SJCRH30 (cell line): ENCODE results near the gene DDB1. TPM values are rescaled to one million over a fixed set of nuclear protein-coding genes. Genes with fewer than 3 reads are reported as not detected.
A peak's percentile ranks its signal among the peaks of the same experiment; 100 is the strongest.

Experiments used
- DNase-seq, 2 experiments: peaks; one replicate each; pipeline ENCODE4 v3.0.0-alpha.2; 2015 to 2020
- H3K27ac ChIP-seq: fragments of 250-450 bp; sonication (Bioruptor Pico); 2 replicates; pipeline ENCODE4 v1.5.1; 2020; ENCODE audit warnings: mild to moderate bottlenecking, moderate library complexity
- H3K27me3 ChIP-seq: fragments of 250-450 bp; sonication (Bioruptor Pico); 2 replicates; pipeline ENCODE4 v1.5.1; 2020; ENCODE audit warnings: mild to moderate bottlenecking, moderate library complexity
- H3K36me3 ChIP-seq: fragments of 250-450 bp; sonication (Bioruptor Pico); 2 replicates; pipeline ENCODE4 v1.5.1; 2020; ENCODE audit warnings: mild to moderate bottlenecking, moderate library complexity
- H3K4me1 ChIP-seq: fragments of 250-450 bp; sonication (Bioruptor Pico); 2 replicates; pipeline ENCODE4 v1.5.1; 2020; ENCODE audit warnings: mild to moderate bottlenecking, moderate library complexity
- H3K4me3 ChIP-seq: fragments of 250-450 bp; sonication (Bioruptor Pico); 2 replicates; pipeline ENCODE4 v1.5.1; 2020; ENCODE audit warnings: mild to moderate bottlenecking, moderate library complexity
- H3K9me3 ChIP-seq: fragments of 250-450 bp; sonication (Bioruptor Pico); replicated peaks from 2 replicates; pipeline ENCODE4 v1.5.1; 2020; ENCODE audit warnings: mild to moderate bottlenecking, moderate library complexity
- total RNA-seq: library from RNA; depleted of rRNA; stranded (reverse); fragments of >200 nt; shearing (Covaris generic); gene quantifications from 2 replicates; pipeline ENCODE4 v1.2.3, GENCODE V29; 2014; rRNA removed

DDB1 gene
- total RNA-seq, result 209 and 214 TPM in 2 replicates

- H3K27ac ChIP-seq, result peak within 1 kb of the TSS; percentile 75
- DNase-seq, result peak; percentile 94 to 95
- peaks cover 24% of the 10 kb centered on the region for H3K36me3 ChIP-seq
- H3K4me3 ChIP-seq, result peak within 1 kb of the TSS; percentile 94
- H3K4me1 ChIP-seq, result peaks cover 5% of the 10 kb centered on the region; the same call in 1 of the 2 replicates
- no peaks in the 10 kb centered on the region for H3K27me3 ChIP-seq
- H3K9me3 ChIP-seq, result no peaks in the 10 kb centered on the region
Observed at GRCh38 chr11:61332797-61333549, at the start of gene DDB1, which contains the start of gene TKFC. Gene DDB1, minus strand, starts transcription at chr11:61333105. Its CDS starts 137 bp downstream, at chr11:61332968. Gene TKFC, plus strand, starts transcription at chr11:61333228. Its CDS starts 1,501 bp downstream, at chr11:61334729.

- H3K4me3 ChIP-seq, result no peak overlapping the region
- H3K27me3 ChIP-seq, result no peaks in the 10 kb centered on the region
- H3K4me1 ChIP-seq, result no peaks in the 10 kb centered on the region
- no peak overlapping the region for H3K27ac ChIP-seq
- H3K9me3 ChIP-seq, result no peaks in the 10 kb centered on the region
- DNase-seq, result no peak
- peaks cover 3% of the 10 kb centered on the region; the same call in 1 of the 2 replicates for H3K36me3 ChIP-seq
Observed at GRCh38 chr11:61380884-61381283, 48.0 kb upstream of the DDB1 start.

- Histone ChIP-seq H3K9me3 (no peaks in the 10 kb centered on the region), H3K36me3 (peaks cover 7% of the 10 kb centered on the region), H3K27ac (no peak overlapping the region), H3K4me1 (no peaks in the 10 kb centered on the region), H3K27me3 (no peaks in the 10 kb centered on the region), H3K4me3 (no peak overlapping the region)
- DNase-seq, result no peak
Observed at GRCh38 chr11:61378713-61379313, 45.9 kb upstream of the DDB1 start.

GRCh38 chr11:61377461-61378160, 44.7 kb upstream of the DDB1 start:
- no peak overlapping the region for H3K27ac ChIP-seq
- no peak overlapping the region for H3K4me3 ChIP-seq
- DNase-seq, result no peak

GRCh38 chr11:61375761-61376108, 42.8 kb upstream of the DDB1 start:
- Histone ChIP-seq H3K9me3 (peaks cover 7% of the 10 kb centered on the region), H3K4me3 (no peak overlapping the region), H3K36me3 (peaks cover 19% of the 10 kb centered on the region), H3K27ac (no peak overlapping the region), H3K27me3 (no peaks in the 10 kb centered on the region), H3K4me1 (no peaks in the 10 kb centered on the region; the same call in 1 of the 2 replicates)
- no peak for DNase-seq

More at GRCh38 chr11:61377461-61378160, 44.7 kb upstream of the DDB1 start:
- Histone ChIP-seq H3K36me3 (peaks cover 16% of the 10 kb centered on the region), H3K27me3 (no peaks in the 10 kb centered on the region), H3K9me3 (peaks cover 7% of the 10 kb centered on the region; the same call in 1 of the 2 replicates), H3K4me1 (no peaks in the 10 kb centered on the region)

- Histone ChIP-seq H3K36me3 (peaks cover 35% of the 10 kb centered on the region), H3K9me3 (peaks cover 7% of the 10 kb centered on the region), H3K4me3 (no peak overlapping the region), H3K27me3 (no peaks in the 10 kb centered on the region), H3K4me1 (peaks cover 13% of the 10 kb centered on the region; the same call in 1 of the 2 replicates), H3K27ac (no peak overlapping the region)
- no peak for DNase-seq
Observed at GRCh38 chr11:61372659-61373420, 39.9 kb upstream of the DDB1 start.

- H3K9me3 ChIP-seq, result peaks cover 7% of the 10 kb centered on the region
- peak; percentile 24 to 38 for DNase-seq
- no peak overlapping the region for H3K4me3 ChIP-seq
- peaks cover 13% of the 10 kb centered on the region; the same call in 1 of the 2 replicates for H3K4me1 ChIP-seq
- H3K27me3 ChIP-seq, result no peaks in the 10 kb centered on the region
- peak overlapping the region; percentile 37 for H3K27ac ChIP-seq
- peaks cover 55% of the 10 kb centered on the region for H3K36me3 ChIP-seq
Observed at GRCh38 chr11:61370349-61371005, 37.6 kb upstream of the DDB1 start.

GRCh38 chr11:61369372-61370348, 36.8 kb upstream of the DDB1 start:
- DNase-seq, result peak; percentile 52 to 70
- peaks cover 13% of the 10 kb centered on the region; the same call in 1 of the 2 replicates for H3K4me1 ChIP-seq
- H3K36me3 ChIP-seq, result peaks cover 57% of the 10 kb centered on the region

GRCh38 chr11:61368646-61369045, 35.7 kb upstream of the DDB1 start:
- Histone ChIP-seq H3K9me3 (peaks cover 7% of the 10 kb centered on the region), H3K27ac (no peak overlapping the region; the same call in 1 of the 2 replicates), H3K36me3 (peaks cover 63% of the 10 kb centered on the region), H3K4me1 (peaks cover 13% of the 10 kb centered on the region; the same call in 1 of the 2 replicates), H3K27me3 (no peaks in the 10 kb centered on the region), H3K4me3 (no peak overlapping the region)
- DNase-seq, result no peak

More at GRCh38 chr11:61369372-61370348, 36.8 kb upstream of the DDB1 start:
- Histone ChIP-seq H3K27ac (peak overlapping the region; percentile 37), H3K9me3 (peaks cover 7% of the 10 kb centered on the region), H3K27me3 (no peaks in the 10 kb centered on the region), H3K4me3 (no peak overlapping the region)

- Histone ChIP-seq H3K4me1 (peaks cover 13% of the 10 kb centered on the region; the same call in 1 of the 2 replicates), H3K9me3 (no peaks in the 10 kb centered on the region; the same call in 1 of the 2 replicates), H3K27me3 (no peaks in the 10 kb centered on the region), H3K27ac (no peak overlapping the region), H3K36me3 (peaks cover 57% of the 10 kb centered on the region), H3K4me3 (no peak overlapping the region)
- DNase-seq, result no peak
Observed at GRCh38 chr11:61367406-61367805, 34.5 kb upstream of the DDB1 start.

- H3K36me3 ChIP-seq, result peaks cover 50% of the 10 kb centered on the region
- peaks cover 3% of the 10 kb centered on the region; the same call in 1 of the 2 replicates for H3K4me1 ChIP-seq
- no peak for DNase-seq
- H3K9me3 ChIP-seq, result no peaks in the 10 kb centered on the region
- H3K4me3 ChIP-seq, result no peak overlapping the region
- no peak overlapping the region for H3K27ac ChIP-seq
- no peaks in the 10 kb centered on the region for H3K27me3 ChIP-seq
Observed at GRCh38 chr11:61364012-61364675, 31.2 kb upstream of the DDB1 start.

- Histone ChIP-seq H3K4me1 (no peaks in the 10 kb centered on the region), H3K27ac (peak overlapping the region; percentile 98), H3K4me3 (peak overlapping the region; percentile 83), H3K9me3 (no peaks in the 10 kb centered on the region), H3K27me3 (no peaks in the 10 kb centered on the region), H3K36me3 (peaks cover 35% of the 10 kb centered on the region)
- DNase-seq, result peak; percentile 22 to 47
Observed at GRCh38 chr11:61362542-61362875, 29.6 kb upstream of the DDB1 start.
